ENCODE data around the gene PTS.
"Not testable (repeated sequence)": the region's sequence is repeated elsewhere in the genome, so short reads cannot be mapped to it uniquely, and the experiment has no call there.

The PTS gene

DNA sequence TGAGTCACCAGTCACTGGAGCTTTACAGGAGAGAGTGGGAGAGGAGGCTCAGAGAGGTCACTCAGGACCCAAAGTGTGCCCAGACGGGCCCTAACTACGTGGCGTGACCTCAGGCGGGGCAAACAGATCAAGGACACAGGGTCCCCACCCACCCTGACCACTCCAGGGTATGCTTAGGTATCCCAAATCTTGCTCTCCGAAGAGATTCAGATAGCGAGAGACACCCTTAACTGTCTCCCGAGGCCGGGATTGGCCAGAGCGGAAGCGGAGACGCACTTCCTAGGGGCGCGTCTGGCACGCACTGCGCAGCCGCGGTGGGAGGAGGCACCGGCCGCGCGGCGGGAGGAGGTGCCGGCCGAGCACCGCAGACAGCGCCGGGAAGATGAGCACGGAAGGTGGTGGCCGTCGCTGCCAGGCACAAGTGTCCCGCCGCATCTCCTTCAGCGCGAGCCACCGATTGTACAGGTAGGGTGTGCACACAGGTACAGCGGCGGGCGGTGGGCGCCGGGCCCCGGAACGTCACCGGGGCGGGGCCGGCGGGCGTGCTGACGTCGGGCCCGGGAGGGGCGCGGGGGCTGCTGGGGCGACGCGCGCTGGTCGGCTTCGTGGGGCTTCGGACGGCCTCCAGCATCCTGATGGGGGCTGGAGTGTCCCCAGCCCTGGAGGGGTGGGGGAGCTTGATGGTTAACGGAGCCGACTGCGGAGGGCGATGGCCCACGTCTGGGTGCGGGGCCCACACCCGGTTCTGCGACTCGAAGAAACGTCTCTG lies at the start of gene PTS:
Gene PTS (plus strand): TSS at position 367 of the 769 bp plus-strand sequence. CDS start 16 bp downstream, at position 383.
- peak; percentile 54 to 97 (median 86) for DNase-seq

DNA sequence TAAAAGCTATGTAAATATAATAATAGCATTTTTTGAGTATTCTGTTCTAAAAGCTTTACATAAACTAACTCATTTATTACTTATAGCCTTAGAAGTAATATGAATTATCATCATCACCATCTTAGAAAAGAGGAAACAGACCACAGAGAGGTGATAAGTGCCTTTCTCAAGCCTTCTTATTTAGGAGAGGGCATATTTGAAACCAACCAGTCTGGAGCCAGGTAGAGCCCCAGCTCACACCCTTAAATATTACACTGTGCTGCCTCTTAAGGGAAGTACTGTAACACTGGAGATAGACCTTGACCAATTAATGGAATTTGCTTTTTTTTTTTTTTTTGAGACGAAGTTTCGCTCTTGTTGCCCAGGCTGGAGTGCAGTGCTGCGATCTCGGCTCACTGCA lies 48.6 kb upstream of the PTS start:
- no peak for DNase-seq

DNA sequence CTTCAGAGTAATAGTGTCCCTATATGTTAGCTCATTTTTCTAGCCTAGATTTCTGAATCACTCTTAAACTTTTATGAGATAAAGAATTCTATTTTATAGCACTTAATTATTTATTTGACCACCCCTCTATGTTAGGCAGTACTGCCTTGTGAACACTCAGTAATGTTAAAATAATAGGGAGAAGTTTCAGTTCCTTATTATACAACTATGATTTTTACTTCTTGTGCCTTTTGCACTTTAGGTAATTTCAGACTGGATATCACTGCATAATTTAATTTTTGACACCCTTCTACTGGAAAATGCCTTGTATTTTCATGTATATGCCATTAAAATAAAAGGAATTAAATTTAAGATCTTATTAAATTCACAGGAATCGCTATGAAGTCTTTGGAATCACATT lies 47.8 kb upstream of the PTS start:
- DNase-seq: no peak

DNA sequence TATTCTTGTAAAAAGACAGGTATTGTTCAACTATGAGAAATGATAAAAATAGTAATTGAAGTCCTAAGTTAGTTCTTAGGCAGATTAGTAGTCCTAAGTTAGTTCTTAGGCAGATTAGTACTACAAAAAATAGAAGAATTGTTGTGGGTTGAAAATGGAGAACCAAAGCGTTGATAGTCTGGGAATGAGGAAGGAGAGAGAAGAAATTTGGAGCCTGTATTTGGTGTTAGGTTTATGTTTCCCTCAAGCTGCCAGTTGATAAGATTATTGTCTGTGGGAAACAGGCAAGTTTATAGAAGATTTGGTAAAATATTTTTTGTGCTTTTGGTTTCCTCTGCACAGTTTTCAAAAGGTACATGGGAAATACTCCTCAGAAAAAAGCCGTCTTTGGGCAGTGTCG lies 47.3 kb upstream of the PTS start:
- DNase-seq: no peak

DNA sequence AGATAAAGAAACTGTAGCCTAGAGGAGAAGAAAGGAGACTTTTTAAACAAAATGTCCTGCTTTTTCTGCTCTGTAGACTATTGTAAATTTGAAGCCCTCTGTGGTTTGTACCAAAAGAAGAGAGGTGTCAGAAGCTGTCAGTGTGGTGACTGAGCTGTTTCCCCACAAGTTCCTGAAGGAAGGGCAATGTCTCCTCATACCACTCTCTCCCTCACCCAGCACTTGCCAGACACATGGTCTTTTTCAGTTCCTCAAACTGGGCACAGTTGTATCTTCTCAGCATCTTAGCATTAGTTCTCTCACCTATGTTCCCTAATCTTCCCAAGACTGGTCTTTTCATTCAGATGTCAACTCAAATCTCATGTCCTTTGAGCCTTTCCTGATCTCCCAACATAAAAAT lies 46.6 kb upstream of the PTS start:
- peak in 5 of 51 donors; percentile 4 to 11 (median 5) for DNase-seq

DNA sequence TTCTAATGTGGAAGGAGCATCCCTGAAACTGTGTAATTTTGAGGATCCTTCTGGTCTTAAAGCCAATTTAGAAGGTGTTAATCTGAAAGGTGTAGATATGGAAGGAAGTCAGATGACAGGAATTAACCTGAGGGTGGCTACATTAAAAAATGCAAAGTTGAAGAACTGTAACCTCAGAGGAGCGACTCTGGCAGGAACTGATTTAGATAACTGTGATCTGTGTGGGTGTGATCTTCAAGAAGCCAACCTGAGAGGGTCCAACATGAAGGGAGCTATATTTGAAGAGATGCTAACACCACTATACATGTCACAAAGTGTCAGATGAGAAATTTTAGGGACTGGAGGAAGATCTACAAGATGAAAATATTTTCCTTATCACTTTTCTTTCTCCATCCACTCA lies 43.4 kb upstream of the PTS start:
- no peak for DNase-seq

DNA sequence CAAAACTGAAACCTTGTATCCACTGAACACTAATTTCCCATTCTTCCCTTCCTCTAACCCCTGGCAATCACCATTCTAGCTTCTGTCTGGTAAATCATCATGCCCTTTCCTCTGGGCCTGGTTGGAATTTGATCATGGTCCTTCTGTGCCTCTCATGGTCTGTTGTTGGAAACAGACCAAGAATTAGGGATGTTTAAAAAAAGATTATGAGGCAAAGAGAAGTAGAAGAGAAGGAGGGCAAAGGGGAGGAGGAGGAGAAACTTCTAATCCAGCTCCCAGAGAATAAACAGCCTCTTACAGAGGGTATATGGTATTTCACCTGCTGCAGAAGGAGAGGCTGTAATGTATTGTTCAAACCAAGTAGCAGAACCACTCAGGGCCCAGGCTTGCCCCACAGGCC lies 40.3 kb upstream of the PTS start:
- no peak for DNase-seq

DNA sequence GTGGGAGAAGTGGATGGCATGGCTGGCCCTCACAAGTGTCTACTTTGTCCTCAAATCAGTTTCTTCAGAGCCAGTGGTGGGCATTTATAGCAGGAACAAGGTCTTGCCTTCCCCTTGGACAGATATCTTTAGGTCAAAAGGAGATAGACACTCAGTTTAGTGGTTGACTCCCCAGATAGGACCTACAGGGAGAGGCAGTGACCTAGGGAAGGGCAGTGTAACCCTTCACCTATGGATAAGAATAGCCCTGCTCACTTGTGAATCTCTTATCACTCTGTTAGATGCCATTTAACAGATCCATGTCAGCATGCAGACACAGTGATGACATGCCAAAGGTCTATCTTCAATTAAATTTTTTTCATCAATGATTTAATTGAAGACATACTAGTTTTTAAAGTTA lies 39.9 kb upstream of the PTS start:
- DNase-seq: no peak

DNA sequence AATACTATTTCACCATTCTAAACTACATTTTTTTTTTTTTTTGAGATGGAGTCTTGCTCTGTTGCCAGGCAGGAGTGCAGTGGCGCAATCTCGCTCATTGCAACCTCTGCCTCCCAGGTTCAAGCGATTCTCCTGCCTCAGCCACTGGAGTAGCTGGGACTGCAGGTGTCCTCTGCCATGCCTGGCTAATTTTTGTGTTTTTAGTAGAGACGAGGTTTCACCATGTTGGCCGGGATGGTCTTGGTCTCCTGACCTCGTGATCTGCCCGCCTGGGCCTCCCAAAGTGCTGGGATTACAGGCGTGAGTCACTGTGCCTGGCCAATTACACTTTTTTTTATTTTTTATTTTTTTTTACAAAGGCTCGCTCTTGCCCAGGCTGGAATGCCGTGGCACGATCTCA lies 31.1 kb upstream of the PTS start:
- DNase-seq: not testable (repeated sequence)

DNA sequence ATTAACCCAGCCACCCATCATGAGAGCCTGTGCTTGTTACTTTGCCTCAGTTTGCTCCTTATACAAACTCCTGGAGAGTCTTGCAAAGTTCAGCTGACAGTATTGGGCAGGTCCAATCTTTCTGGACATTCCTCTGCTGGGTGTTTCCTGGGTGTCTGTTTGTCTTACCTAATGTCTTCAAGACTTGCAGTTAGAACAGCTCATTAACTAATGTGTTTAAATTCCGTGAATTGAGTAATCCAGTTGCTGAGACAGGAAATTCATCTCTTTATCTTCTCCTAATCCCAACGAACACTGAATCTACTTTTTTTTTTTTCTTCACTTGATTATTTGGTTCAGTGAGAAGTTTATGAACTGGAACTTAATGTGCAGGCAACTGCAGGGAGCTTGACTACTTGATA lies 30.3 kb upstream of the PTS start:
- no peak for DNase-seq

DNA sequence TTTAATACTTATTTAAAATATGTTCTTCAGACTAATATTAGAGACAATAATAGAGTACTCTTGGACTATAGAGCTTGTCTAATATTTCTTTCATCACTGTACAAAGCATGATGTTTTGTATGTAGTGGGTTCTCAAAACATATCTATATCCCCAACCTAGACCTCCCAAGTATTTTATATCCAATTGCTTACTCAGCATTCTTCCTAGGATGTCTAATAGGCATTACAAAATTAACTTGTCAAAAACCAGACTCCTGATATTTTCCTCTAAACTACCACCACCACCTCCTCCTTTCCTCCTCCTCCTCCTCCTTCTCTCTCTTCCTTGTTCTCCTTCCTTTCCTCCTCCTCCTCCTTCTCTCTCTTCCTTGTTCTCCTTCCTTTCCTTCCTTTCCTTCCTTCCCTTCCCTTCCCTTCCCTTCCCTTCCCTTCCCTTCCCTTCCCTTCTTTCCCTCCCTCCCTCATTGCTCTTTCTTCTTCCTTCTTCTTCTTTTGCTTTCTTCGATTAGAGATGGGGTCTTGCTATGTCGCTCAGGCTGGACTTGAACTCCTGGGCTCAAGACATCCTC lies 29.6 kb upstream of the PTS start:
- DNase-seq: no peak

DNA sequence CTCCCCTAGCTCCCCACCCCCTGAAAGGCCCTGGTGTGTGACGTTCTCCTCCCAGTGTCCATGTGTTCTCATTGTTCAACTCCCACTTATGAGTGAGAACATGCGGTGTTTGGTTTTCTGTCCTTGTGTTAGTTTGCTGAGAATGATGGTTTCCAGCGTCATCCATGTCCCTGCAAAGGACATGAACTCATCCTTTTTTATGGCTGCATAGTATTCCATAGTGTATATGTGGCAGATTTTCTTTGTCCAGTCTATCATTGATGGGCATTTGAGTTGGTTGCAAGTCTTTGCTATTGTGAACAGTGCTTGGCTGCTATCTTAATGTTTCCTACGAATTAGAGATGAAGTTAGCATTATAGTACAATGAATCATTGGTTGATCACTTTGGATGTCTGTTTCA lies 27.1 kb upstream of the PTS start:
- DNase-seq: not testable (repeated sequence)

DNA sequence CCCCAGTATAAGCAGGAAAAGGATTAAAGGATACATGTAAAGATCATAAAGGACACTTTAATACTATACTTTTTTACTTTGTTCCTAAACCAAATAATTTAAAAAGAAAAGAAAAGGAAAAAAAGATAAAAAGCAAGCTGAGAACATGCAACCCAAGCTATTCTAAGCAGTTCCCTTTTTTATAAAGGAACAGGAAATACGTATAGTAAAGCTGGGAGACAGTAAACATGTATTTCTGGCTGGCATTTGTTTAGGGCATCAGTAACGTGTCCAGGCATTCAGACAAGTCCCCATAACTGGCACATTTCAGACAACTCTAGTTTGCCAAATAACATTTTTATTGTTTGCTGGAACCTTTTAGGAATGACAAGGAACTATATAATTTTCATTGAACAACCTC lies 26.0 kb upstream of the PTS start:
- DNase-seq: no peak

DNA sequence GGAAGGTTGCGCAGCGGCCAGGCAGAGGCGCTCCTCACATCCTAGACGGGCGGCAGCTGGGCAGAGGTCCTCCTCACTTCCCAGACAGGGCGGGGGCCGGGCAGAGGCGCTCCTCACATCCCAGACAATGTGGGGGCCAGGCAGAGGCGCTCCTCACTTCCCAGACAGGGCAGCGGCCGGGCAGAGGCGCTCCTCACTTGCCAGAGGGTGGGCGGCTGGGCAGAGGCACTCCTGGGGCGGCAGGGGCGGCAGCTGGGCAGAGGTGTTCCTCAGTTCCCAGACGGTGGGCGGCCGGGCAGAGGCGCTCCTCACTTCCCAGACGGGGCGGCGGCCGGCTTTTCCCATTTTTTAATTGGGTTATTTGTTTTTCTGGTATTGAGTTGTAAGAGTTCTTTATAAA lies 20.2 kb upstream of the PTS start:
- DNase-seq: no peak

DNA sequence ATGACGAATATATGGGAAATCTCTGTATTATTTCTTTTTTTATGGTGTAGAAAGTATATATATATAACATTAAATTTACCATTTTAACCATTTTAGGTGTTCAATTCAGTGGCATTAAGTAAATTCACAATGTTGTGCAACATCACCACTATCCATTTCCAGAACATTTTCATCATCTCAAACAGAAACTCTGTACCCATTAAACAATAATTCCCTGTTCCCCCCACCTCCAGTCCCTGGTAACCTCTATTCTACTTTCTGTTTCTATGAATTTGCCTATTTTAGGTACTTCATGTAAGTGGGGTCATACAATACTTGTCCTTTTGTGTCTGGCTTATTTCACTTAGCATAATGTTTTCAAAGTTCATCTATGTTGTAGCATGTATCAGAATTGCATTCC lies 15.3 kb upstream of the PTS start:
- DNase-seq: no peak

DNA sequence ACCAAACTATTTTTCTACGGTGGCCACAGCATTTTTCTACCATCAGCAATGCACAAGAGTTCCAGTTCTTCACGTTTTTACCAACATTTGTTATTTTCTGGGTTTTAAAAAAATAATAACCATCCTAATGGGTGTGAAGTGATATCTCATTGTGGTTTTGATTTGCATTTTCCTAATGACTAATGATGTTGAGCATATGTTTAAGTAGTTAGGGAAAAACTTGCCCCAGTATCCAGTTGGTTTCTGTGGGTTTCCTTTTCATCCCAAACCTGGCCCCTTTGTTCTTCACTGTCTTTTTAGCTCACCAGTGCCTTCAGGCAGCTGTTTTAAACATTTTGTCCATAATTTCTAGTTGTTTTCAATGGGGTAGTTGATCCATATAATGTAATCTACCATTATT lies 14.7 kb upstream of the PTS start:
- DNase-seq: no peak

DNA sequence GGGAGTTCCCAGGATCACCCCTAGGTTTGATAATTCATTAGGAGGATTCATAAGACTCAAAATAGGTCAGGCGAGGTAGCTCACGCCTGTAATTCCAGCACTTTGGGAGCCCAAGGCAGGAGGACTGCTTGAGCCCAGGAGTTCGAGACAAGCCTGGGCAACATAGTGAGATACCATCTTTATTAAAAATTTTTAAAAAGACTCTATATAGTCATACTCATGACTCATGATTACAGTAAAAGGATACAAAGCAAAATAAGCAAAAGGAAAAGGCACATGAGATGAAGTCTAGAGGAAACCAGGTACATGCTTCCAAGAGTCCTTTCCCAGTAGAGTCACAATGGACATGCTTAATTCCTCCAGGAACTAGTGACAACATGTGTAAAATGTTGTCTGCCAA lies 13.9 kb upstream of the PTS start:
- DNase-seq: no peak

DNA sequence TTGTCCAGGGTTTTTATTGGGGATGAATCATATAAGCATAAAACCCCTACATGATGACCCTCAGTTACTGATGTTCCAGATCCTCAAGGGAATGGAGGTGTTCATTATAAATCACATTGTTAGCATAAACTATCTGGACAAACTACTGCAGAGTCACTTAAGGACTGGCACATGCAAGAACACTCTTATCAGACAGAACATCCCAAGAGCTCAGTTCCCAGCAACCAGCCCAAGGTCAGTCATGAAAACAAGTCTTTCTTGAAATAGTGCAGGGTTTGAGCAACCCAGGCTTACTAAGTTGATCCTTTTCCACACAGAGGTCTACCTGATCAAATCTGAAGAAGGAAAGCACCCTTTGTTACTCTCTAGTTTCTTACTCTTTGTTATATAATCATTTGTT lies 13.5 kb upstream of the PTS start:
- no peak for DNase-seq

DNA sequence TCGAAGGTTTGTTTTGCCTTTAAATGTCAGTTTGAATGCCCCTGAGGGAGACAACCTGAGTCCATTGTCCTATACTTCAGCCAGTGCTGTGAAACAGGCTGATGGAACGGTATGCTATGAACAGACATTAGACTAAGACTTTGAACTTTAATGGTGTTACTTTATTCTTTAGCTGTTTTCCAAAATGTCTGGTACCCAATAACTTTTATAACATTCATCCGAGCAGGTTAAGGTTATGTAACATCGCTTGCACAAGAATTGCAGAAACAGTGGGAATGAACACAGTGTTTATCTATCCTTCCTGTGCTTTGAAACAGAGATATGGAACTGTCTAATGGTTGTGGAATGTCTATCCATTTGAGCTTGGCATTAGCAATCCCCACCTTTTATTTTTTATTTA lies 12.5 kb upstream of the PTS start:
- no peak for DNase-seq

DNA sequence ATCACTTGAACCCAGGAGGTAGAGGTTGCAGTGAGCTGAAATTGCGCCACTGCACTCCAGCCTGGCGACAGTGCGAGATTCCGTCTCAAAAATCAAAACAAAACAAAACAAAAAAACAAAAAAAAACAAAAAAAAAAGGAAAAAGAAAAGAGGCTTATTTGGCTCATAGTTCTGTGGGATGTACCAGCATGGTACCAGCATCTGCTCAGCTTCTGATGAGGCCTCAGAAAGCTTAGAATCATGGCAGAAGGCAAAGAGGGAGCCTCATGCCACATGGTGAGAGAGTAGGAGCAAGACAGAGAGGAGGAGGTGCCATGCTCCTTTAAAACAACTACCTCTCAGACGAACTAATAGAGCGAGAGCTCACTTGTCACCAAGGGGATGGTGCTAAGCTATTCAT lies 10.6 kb upstream of the PTS start:
- no peak for DNase-seq

DNA sequence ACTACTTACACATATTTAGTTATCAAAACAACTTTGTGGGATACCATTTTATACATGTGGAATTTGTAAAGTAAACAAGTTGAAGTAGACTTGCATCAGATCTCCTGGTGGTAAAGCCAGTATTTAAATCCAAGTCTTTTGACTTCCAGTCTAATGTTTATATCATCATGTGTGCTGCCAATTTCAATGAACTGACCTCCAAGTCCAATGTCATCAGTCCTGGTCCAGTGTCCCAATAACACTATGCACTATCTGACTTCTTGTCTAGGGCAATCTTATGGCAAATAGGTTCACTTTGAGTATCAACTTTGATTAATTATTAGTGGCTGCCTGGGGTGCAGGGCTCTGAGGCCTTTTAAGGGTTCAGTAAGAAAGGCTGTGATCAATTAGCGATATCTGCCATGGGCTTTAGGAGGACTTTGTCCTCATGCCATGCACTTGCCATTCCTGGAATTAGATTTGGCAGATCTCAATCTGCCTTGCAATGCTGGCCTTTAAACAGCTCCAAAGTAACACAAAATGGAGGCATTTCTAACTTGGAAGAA lies 9.6 kb upstream of the PTS start:
- DNase-seq: no peak

DNA sequence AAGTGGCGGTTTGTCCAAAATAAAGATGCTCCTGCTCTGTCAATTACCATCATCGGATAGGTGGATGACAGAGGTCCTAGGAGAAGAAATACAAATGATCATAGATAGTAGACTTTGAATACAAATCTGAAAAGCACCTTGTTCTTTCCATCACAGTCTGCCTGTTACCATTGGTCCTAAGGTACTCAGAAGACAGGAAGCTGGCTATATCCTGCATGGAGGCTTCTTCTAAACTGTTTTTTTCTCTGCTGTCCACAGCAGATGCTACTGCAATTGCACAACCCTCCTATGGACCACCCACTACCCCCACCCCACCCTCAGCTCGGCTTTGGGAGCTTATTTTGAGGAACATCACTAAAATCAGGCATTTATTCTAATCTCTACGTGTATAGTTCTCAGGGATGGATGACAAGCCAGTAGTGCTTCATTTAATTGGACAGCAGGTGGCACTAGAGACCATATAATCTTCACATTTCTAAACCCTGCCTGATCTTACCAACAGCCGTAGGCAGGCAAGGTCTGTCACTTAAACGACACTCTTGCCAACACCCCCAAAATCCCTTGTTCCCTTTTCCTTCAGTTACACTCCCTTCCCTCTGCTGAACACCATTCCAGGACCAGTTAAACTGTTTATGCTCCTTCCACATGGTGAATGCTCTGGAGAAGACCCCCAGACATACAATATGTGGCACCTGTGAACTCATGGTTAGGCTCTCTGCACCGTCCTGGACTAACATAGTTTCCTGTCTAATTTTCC lies 6.6 kb upstream of the PTS start:
- peak in 25 of 51 donors; percentile 2 to 84 (median 18) for DNase-seq

All from hypothalamus (tissue), 51 donors.